KMS-11 (cell line): ENCODE data around the gene GNS.

Source experiments
- H2AFZ ChIP-seq: fragments of 200-600 bp; sonication (generic); 2 replicates; pipeline ENCODE4 v1.6.1; 2016; ENCODE audit warnings: antibody characterized with exemption, mixed run types, low read depth
- H3K27ac ChIP-seq: fragments of 200-600 bp; sonication (generic); 2 replicates; pipeline ENCODE4 v1.6.1; 2016; ENCODE audit warnings: mild to moderate bottlenecking, mixed run types
- H3K27me3 ChIP-seq: fragments of 200-600 bp; sonication (generic); 2 replicates; pipeline ENCODE4 v1.6.1; 2017; ENCODE audit warnings: mild to moderate bottlenecking, low read depth, mixed run types, moderate library complexity; ENCODE audit not compliant: insufficient read depth
- H3K36me3 ChIP-seq: fragments of 200-600 bp; sonication (generic); 2 replicates; pipeline ENCODE4 v1.6.1; 2017; ENCODE audit warnings: mild to moderate bottlenecking, mixed run types; ENCODE audit not compliant: insufficient read depth
- H3K4me1 ChIP-seq: fragments of 200-600 bp; sonication (generic); 2 replicates; pipeline ENCODE4 v1.6.1; 2016; ENCODE audit warnings: mild to moderate bottlenecking, low read depth, mixed run types; ENCODE audit not compliant: poor library complexity, severe bottlenecking
- H3K4me2 ChIP-seq: fragments of 200-600 bp; sonication (generic); 2 replicates; pipeline ENCODE4 v1.7.0; 2016; ENCODE audit warnings: mild to moderate bottlenecking, mixed run types
- H3K4me3 ChIP-seq: fragments of 200-600 bp; sonication (generic); IDR thresholded peaks from 2 replicates; pipeline ENCODE4 v1.6.1; 2017; ENCODE audit warnings: low read depth, low read length, mixed read lengths; ENCODE audit not compliant: insufficient read depth
- H3K79me2 ChIP-seq: fragments of 200-600 bp; sonication (generic); 2 replicates; pipeline ENCODE4 v1.6.1; 2016; ENCODE audit warnings: low read depth, mixed run types; ENCODE audit not compliant: insufficient read depth
- H3K9ac ChIP-seq: fragments of 200-600 bp; sonication (generic); 2 replicates; pipeline ENCODE4 v1.6.1; 2016; ENCODE audit warnings: mild to moderate bottlenecking, mixed run types
- H4K20me1 ChIP-seq: fragments of 200-600 bp; sonication (generic); 2 replicates; pipeline ENCODE4 v1.6.1; 2016; ENCODE audit warnings: mild to moderate bottlenecking, mixed run types; ENCODE audit not compliant: insufficient read depth
- CTCF ChIP-seq: fragments of 200-600 bp; sonication (generic); conservative IDR thresholded peaks from 2 replicates; pipeline ENCODE4 v1.6.1; 2017; ENCODE audit warnings: low read depth, mild to moderate bottlenecking, antibody characterized with exemption, low read length, moderate library complexity, mixed read lengths

The GNS gene

GRCh38 chr12:64688715-64689114 is 70.5 kb downstream of the GNS start:
- H3K4me3 ChIP-seq = no peak overlapping the region
- no peaks in the 10 kb centered on the region; the same call in 1 of the 2 replicates for H3K36me3 ChIP-seq
- no peaks in the 10 kb centered on the region for H3K27me3 ChIP-seq
- H3K27ac ChIP-seq = no peak overlapping the region
- no peak for TF ChIP-seq CTCF
- H3K4me1 ChIP-seq = peaks cover 8% of the 10 kb centered on the region
- H3K4me2 ChIP-seq = no peak overlapping the region
- H3K9ac ChIP-seq = no peak overlapping the region
- peaks cover under 1% of the 10 kb centered on the region; the same call in 1 of the 2 replicates for H3K79me2 ChIP-seq
- H4K20me1 ChIP-seq = no peaks in the 10 kb centered on the region
- H2AFZ ChIP-seq = no peak overlapping the region

- H3K4me3 ChIP-seq = no peak overlapping the region
- no peak overlapping the region for H2AFZ ChIP-seq
- no peak for TF ChIP-seq CTCF
- peaks cover 8% of the 10 kb centered on the region for H3K4me1 ChIP-seq
- no peak overlapping the region for H3K9ac ChIP-seq
- H3K36me3 ChIP-seq = no peaks in the 10 kb centered on the region; the same call in 1 of the 2 replicates
- H3K4me2 ChIP-seq = no peak overlapping the region
- peaks cover 6% of the 10 kb centered on the region; the same call in 1 of the 2 replicates for H3K79me2 ChIP-seq
- no peak overlapping the region for H3K27ac ChIP-seq
- no peaks in the 10 kb centered on the region for H4K20me1 ChIP-seq
- H3K27me3 ChIP-seq = no peaks in the 10 kb centered on the region
Observed at GRCh38 chr12:64688219-64688618, 71.0 kb downstream of the GNS start.

GRCh38 chr12:64687816-64688215 is 71.4 kb downstream of the GNS start:
- H3K4me2 ChIP-seq = no peak overlapping the region
- peaks cover 9% of the 10 kb centered on the region; the same call in 1 of the 2 replicates for H3K79me2 ChIP-seq

GRCh38 chr12:64685605-64686004 is 73.6 kb downstream of the GNS start:
- Histone ChIP-seq H3K4me1 (no peaks in the 10 kb centered on the region), H3K27ac (no peak overlapping the region), H4K20me1 (no peaks in the 10 kb centered on the region), H3K36me3 (no peaks in the 10 kb centered on the region), H3K4me3 (no peak overlapping the region), H3K9ac (no peak overlapping the region), H2AFZ (no peak overlapping the region), H3K79me2 (peaks cover 19% of the 10 kb centered on the region; the same call in 1 of the 2 replicates), H3K27me3 (no peaks in the 10 kb centered on the region), H3K4me2 (no peak overlapping the region)
- no peak for TF ChIP-seq CTCF

More at GRCh38 chr12:64687816-64688215, 71.4 kb downstream of the GNS start:
- no peak for TF ChIP-seq CTCF
- H3K27me3 ChIP-seq = no peaks in the 10 kb centered on the region
- no peaks in the 10 kb centered on the region; the same call in 1 of the 2 replicates for H3K36me3 ChIP-seq
- H3K9ac ChIP-seq = no peak overlapping the region
- H3K4me1 ChIP-seq = peaks cover 8% of the 10 kb centered on the region
- H3K27ac ChIP-seq = no peak overlapping the region
- H2AFZ ChIP-seq = no peak overlapping the region
- H3K4me3 ChIP-seq = no peak overlapping the region
- H4K20me1 ChIP-seq = no peaks in the 10 kb centered on the region
